Measurements from ENCODE around the gene CFAP73. TPM values are rescaled to one million over a fixed set of nuclear protein-coding genes. Genes with fewer than 3 reads are reported as not detected.

Gene CFAP73
- total RNA-seq, 1 donor, result not detected

DNA sequence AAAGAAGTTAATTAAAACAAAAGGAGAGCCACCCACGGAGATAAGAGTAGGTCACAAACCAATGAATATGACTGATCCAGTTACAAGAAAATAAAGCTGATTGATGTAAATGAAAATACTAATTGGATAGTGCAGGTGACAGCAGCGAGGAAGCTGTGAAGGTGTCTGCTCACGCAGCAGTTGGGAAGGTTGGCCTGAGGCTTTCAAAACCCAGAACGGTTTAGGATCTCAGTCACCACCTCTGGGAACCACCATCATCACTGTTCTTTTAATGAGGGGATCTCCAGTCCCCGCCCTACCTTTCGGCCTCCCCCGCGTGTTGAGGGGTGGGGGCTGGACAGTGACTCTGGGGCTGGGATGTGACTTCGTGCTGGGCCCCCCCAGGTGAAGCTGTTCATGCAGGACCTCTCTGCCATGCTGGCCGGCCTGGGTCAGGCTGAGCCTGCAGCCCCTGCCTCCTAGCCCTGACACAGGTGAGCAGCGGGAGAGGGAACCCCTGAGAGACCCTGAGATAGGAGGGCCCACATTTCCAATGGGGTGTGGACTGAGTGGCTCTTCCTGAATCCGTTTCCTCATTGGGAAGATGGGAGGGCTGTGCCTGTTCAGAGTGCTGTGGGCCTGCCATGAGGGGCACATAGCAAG, 7.8 kb downstream of the CFAP73 start:
- TF ChIP-seq, protein P1, sequence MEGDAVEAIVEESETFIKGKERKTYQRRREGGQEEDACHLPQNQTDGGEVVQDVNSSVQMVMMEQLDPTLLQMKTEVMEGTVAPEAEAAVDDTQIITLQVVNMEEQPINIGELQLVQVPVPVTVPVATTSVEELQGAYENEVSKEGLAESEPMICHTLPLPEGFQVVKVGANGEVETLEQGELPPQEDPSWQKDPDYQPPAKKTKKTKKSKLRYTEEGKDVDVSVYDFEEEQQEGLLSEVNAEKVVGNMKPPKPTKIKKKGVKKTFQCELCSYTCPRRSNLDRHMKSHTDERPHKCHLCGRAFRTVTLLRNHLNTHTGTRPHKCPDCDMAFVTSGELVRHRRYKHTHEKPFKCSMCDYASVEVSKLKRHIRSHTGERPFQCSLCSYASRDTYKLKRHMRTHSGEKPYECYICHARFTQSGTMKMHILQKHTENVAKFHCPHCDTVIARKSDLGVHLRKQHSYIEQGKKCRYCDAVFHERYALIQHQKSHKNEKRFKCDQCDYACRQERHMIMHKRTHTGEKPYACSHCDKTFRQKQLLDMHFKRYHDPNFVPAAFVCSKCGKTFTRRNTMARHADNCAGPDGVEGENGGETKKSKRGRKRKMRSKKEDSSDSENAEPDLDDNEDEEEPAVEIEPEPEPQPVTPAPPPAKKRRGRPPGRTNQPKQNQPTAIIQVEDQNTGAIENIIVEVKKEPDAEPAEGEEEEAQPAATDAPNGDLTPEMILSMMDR (IDR thresholded peaks at IDR 0.05; ENCODE audit: extremely low read depth, low read depth, low read length), result no peak
- H3K27me3 ChIP-seq (ENCODE audit: insufficient read depth, low read length), result peaks cover 30% of the 10 kb centered on the region
- DNase-seq (ENCODE audit: insufficient read length, low spot score, missing footprints), result peak; percentile 73
- peaks cover 3% of the 10 kb centered on the region for H3K4me1 ChIP-seq (ENCODE audit: insufficient read depth, low read length)
- H3K79me2 ChIP-seq (ENCODE audit: insufficient read depth, low read length), result no peaks in the 10 kb centered on the region
- peaks cover 13% of the 10 kb centered on the region for H4K20me1 ChIP-seq (ENCODE audit: insufficient read depth, low read length)
- H3K27ac ChIP-seq (ENCODE audit: low read depth, low read length), result no peak overlapping the region
- H3K36me3 ChIP-seq (ENCODE audit: insufficient read depth, low read length), result peaks cover 25% of the 10 kb centered on the region
- H2AFZ ChIP-seq (ENCODE audit: low read length), result no peak overlapping the region
- H3K4me2 ChIP-seq (ENCODE audit: insufficient read depth, low read length), result no peak overlapping the region
- H3K4me3 ChIP-seq (ENCODE audit: insufficient read depth, low read length), result no peak overlapping the region
- H3K9me3 ChIP-seq (ENCODE audit: low read depth, low read length), result no peaks in the 10 kb centered on the region

- H3K27ac ChIP-seq (ENCODE audit: low read depth, low read length), result no peak overlapping the region
- H3K4me2 ChIP-seq (ENCODE audit: insufficient read depth, low read length), result no peak overlapping the region
- peaks cover 4% of the 10 kb centered on the region for H3K4me1 ChIP-seq (ENCODE audit: insufficient read depth, low read length)
- H3K4me3 ChIP-seq (ENCODE audit: insufficient read depth, low read length), result no peak overlapping the region
- no peak overlapping the region for H2AFZ ChIP-seq (ENCODE audit: low read length)
- H3K36me3 ChIP-seq (ENCODE audit: insufficient read depth, low read length), result peaks cover 26% of the 10 kb centered on the region
- H3K27me3 ChIP-seq (ENCODE audit: insufficient read depth, low read length), result peaks cover 22% of the 10 kb centered on the region
- no peaks in the 10 kb centered on the region for H3K9me3 ChIP-seq (ENCODE audit: low read depth, low read length)
- TF ChIP-seq, protein P1 (IDR thresholded peaks at IDR 0.05; ENCODE audit: extremely low read depth, low read depth, low read length), result no peak
- H3K79me2 ChIP-seq (ENCODE audit: insufficient read depth, low read length), result no peaks in the 10 kb centered on the region
- DNase-seq (ENCODE audit: insufficient read length, low spot score, missing footprints), result peak; percentile 72
- H4K20me1 ChIP-seq (ENCODE audit: insufficient read depth, low read length), result peaks cover 13% of the 10 kb centered on the region
Measured at GRCh38 chr12:113158439-113159203, 9.1 kb downstream of the CFAP73 start.

GRCh38 chr12:113159937-113160336, 10.4 kb downstream of the CFAP73 start:
- H3K36me3 ChIP-seq (ENCODE audit: insufficient read depth, low read length), result peaks cover 26% of the 10 kb centered on the region
- H3K4me3 ChIP-seq (ENCODE audit: insufficient read depth, low read length), result no peak overlapping the region
- peaks cover 13% of the 10 kb centered on the region for H4K20me1 ChIP-seq (ENCODE audit: insufficient read depth, low read length)
- no peak overlapping the region for H3K4me2 ChIP-seq (ENCODE audit: insufficient read depth, low read length)
- H3K27ac ChIP-seq (ENCODE audit: low read depth, low read length), result no peak overlapping the region
- H3K9me3 ChIP-seq (ENCODE audit: low read depth, low read length), result no peaks in the 10 kb centered on the region
- H3K4me1 ChIP-seq (ENCODE audit: insufficient read depth, low read length), result peaks cover 4% of the 10 kb centered on the region
- no peak overlapping the region for H2AFZ ChIP-seq (ENCODE audit: low read length)
- peaks cover 9% of the 10 kb centered on the region for H3K27me3 ChIP-seq (ENCODE audit: insufficient read depth, low read length)
- peak; percentile 75 for DNase-seq (ENCODE audit: insufficient read length, low spot score, missing footprints)
- TF ChIP-seq, protein P1 (IDR thresholded peaks at IDR 0.05; ENCODE audit: extremely low read depth, low read depth, low read length), result no peak
- H3K79me2 ChIP-seq (ENCODE audit: insufficient read depth, low read length), result no peaks in the 10 kb centered on the region

DNA sequence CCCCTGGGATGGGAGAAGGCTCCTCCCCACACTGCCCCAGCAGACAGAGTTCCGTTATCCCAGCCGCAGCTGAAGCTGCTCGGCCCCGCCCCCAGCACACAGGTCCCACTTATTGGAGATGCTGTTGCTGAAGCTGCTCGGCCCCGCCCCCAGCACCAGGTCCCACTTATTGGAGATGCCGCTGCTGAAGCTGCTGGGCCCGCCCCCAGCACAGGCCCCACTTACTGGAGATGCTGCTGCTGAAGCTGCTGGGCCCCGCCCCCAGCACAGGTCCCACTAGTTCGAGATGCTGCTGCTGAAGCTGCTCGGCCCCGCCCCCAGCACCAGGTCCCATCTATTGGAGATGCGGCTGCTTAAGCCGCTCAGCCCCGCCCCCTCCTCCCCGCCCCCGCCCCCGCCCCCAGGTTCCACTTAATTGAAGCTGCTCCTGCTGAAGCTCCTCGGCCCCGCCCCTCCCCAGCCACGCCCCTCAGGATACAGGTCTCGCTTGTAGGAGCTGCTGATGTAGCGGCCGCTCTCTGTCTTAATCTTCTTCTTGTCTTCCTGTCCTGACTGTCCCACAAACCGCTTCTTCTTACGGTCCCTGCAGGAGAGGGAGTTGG, 12.0 kb downstream of the CFAP73 start:
- Histone ChIP-seq H2AFZ (ENCODE audit: low read length) (no peak overlapping the region), H3K36me3 (ENCODE audit: insufficient read depth, low read length) (peaks cover 39% of the 10 kb centered on the region), H3K9me3 (ENCODE audit: low read depth, low read length) (no peaks in the 10 kb centered on the region), H4K20me1 (ENCODE audit: insufficient read depth, low read length) (peaks cover 13% of the 10 kb centered on the region), H3K79me2 (ENCODE audit: insufficient read depth, low read length) (no peaks in the 10 kb centered on the region), H3K27me3 (ENCODE audit: insufficient read depth, low read length) (no peaks in the 10 kb centered on the region), H3K27ac (ENCODE audit: low read depth, low read length) (no peak overlapping the region), H3K4me2 (ENCODE audit: insufficient read depth, low read length) (no peak overlapping the region), H3K4me1 (ENCODE audit: insufficient read depth, low read length) (peaks cover 4% of the 10 kb centered on the region), H3K4me3 (ENCODE audit: insufficient read depth, low read length) (no peak overlapping the region)
- DNase-seq (ENCODE audit: insufficient read length, low spot score, missing footprints), result peak; percentile 79
- TF ChIP-seq, protein P1 (IDR thresholded peaks at IDR 0.05; ENCODE audit: extremely low read depth, low read depth, low read length), result no peak
